HG03139 (cell line): Measurements from ENCODE around the gene NCAPD3.
A peak's percentile ranks its signal among the peaks of the same experiment; 100 is the strongest.
"Not testable (repeated sequence)": the region's sequence is repeated elsewhere in the genome, so short reads cannot be mapped to it uniquely, and the experiment has no call there.

Source experiments
- ATAC-seq: cut with Tn5 transposase; IDR thresholded peaks from one replicate; pipeline ENCODE4 v1.9.1; 2021; ENCODE audit not compliant: unreplicated experiment

The NCAPD3 gene, protein sequence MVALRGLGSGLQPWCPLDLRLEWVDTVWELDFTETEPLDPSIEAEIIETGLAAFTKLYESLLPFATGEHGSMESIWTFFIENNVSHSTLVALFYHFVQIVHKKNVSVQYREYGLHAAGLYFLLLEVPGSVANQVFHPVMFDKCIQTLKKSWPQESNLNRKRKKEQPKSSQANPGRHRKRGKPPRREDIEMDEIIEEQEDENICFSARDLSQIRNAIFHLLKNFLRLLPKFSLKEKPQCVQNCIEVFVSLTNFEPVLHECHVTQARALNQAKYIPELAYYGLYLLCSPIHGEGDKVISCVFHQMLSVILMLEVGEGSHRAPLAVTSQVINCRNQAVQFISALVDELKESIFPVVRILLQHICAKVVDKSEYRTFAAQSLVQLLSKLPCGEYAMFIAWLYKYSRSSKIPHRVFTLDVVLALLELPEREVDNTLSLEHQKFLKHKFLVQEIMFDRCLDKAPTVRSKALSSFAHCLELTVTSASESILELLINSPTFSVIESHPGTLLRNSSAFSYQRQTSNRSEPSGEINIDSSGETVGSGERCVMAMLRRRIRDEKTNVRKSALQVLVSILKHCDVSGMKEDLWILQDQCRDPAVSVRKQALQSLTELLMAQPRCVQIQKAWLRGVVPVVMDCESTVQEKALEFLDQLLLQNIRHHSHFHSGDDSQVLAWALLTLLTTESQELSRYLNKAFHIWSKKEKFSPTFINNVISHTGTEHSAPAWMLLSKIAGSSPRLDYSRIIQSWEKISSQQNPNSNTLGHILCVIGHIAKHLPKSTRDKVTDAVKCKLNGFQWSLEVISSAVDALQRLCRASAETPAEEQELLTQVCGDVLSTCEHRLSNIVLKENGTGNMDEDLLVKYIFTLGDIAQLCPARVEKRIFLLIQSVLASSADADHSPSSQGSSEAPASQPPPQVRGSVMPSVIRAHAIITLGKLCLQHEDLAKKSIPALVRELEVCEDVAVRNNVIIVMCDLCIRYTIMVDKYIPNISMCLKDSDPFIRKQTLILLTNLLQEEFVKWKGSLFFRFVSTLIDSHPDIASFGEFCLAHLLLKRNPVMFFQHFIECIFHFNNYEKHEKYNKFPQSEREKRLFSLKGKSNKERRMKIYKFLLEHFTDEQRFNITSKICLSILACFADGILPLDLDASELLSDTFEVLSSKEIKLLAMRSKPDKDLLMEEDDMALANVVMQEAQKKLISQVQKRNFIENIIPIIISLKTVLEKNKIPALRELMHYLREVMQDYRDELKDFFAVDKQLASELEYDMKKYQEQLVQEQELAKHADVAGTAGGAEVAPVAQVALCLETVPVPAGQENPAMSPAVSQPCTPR (N-terminal part only)

DNA sequence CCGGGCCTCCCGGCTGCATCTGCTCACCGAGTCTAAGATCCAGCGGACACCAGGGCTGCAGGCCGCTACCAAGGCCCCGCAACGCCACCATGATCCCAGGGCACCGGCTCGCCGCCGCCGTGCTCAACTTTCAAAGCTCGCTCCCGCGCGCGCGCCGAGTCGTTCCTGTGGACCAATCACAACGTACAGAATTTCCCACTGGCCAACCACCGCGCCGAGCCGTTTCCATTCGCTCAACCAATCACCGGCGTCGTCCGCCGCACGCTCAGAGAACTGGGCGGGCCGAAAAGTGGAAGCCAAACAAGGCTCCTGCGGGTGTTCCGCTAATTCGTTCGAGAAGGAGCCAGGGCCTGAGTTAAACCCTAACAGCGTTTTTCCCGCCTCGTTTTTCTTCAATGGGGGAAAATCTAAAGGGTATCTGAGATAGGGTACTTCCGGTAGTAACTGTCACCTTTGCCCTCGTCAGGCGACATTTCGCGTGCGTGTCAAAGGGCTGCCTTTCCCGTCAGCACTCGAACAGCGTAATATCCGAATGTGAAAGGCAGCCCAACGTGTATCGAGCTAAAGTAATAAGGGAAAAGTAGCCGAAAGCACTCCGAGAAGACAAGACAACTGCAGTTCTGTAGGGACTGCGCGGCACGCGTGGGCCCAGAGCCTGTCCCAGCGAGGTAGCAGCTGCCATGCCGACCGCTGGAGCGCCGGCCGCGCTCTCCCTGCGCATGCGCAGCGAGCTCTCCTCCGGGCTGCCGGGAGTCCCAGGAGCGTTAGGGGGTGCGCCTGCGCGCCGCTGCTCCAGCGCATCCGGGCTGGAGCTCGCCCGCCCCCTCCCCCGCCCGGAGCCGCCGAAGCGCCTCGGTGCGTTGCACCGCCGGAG lies at the start of gene NCAPD3, which contains the start of gene VPS26B:
TSS of gene NCAPD3 (minus strand) at position 132 of the 874 bp plus-strand sequence. CDS start at position 91, 41 bp downstream.
TSS of gene VPS26B (plus strand) at position 836 of the 874 bp plus-strand sequence. CDS start 452 bp downstream, outside the sequence.
- ATAC-seq = peak; percentile 76

DNA sequence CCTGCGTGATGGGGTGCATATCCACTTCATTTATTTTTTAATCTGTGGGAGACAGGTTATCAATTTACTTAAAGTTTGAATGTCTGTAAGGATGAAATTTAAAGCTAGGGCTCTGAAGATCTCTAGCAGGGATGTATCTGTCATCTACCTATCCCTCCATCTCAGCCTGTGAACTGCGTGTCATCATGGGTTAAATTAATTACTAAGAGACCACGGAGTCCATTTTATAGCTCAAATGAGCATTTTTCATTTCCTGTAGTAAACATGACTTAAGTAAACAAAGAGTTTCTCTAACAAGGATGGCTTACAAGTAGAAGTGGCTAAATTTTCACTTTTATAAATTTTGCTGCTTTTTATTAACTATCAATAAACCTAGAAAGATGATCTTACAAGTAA lies 49.5 kb upstream of the NCAPD3 start:
- no peak for ATAC-seq

DNA sequence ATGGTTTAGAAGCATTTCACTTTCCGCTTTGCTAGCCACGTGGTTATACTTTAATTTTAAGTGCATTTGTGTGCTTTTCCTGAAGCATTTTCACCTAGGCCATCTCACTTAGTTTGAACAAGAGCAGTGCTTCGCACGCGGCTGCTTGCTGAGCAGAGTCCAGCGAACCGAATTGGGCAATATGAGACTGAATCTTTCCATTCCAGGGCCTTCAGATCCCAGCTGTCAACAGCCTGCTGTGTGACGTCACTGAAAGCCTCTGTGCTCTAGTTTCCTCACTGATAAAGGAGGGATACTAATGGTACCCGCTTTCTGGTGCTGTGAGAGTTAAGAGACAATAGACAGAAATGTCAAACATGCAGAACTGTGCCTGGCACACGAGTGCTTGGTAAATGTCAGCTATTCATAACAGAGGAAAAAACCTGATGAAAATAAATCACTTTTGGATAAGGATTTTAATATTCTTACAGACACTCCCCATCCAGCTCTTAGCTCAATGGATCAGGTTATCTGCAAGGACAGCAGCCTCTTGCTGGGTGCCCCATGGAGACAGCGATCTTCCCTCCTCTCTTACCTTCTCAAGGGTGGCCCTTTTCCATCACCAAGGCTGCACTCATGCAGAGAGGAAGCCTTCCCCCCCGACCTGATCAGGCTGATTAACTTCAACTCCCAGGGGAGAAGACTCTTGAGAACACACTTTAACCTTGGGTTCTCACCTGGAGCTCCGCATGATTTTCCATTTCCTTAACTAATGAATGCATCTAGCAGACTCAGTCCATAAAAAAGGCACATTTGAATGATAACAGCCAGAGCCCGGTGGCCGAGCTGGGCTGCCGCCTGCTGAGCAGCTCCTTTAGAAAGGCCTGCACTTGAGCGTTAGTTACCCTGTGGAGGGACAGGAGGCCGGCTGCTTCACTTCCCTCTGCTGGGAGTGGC lies 48.9 kb upstream of the NCAPD3 start:
- no peak for ATAC-seq

DNA sequence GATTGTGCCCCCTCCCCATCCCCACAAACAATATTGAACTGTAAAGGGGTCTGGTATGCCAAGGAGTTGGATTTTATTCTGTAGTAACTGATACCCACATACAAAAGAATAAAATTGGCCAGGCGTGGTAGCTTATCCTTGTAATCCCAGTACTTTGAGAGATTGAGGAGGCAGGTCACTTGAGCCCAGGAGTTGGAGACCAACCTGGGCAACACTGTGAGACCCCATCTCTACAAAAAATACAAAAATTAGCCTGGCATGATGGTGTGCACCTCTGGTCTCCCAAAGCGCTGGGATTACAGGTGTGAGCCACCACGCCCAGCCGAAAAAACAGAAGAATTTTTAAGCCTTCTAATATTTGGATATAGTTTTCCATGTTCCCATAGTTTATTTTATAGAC lies 48.2 kb upstream of the NCAPD3 start:
- no peak for ATAC-seq

DNA sequence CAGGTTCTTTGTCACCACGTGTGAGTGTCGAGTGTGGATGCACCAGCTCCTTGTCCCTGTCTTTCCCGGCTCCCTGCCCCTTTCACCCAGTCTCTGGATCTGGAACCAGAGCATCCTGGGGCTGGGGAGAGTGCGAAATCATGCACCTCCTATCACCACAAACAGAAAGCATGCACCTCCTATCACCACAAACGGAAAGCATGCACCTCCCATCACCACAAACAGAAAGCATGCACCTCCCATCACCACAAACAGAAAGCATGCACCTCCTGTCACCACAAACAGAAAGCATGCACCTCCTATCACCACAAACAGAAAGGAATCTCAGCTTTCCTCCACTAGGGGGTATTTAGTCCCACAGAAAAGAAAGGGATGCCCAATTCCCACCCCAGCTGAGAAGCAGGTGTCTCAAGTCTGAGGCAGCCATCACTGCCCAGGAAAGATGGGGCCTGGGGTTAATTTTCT lies 46.5 kb upstream of the NCAPD3 start:
- no peak for ATAC-seq

DNA sequence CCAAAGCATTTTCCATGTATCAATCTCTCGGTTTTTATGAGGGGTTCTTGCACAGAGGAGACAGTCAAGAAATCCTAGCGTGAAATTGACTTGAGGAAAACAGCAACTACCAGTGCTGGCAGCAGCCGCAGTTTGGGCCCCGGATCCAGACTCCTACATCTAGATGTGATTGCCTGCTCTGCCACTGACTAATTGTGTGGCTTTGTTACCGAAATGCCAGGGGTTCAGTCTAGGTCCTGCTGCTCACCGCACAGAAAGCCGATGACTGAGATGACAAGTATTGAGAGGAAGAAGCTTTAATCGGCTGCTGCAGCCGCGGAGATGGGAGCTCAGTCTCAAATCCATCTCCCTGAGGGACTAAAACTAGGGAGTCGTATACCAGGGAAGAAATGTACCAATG lies 44.2 kb upstream of the NCAPD3 start:
- ATAC-seq = no peak

DNA sequence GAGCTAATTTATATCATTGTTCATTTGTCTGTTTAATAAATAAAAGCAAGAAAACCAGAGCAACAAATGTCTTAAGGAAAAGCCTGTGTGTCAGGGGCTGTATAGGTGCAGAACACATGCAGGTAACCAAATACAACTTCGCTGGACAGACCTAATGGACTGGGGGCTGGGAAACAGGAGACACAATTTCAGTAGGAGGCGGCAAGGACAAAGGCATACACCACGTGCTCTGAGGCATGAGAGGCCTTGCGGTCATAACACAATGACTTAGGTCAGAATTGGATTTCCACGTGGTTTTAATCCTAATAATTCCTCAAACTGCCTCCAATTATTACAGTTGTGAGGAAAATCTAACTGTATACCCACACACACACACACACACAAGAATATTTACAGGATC lies 43.7 kb upstream of the NCAPD3 start:
- no peak for ATAC-seq

DNA sequence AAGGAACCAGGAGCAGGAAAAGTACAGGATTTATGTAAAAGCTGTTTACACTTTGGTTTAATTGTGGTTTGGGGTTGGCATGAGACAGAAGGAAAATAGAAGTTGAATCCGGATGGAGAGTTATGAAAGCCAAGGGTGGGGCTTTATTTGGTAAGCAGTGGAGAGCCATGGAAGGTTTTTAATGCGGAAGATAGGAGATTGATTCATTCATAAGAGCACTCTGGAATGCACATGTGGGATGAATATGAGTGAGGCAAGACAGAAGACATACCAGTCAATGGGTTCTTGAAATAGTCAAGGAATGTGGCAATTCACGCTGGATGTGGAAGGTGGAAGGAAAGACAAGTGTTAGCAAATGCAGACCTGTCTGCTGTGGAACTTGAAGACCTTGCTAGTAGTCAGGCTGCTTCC lies 43.1 kb upstream of the NCAPD3 start:
- no peak for ATAC-seq

DNA sequence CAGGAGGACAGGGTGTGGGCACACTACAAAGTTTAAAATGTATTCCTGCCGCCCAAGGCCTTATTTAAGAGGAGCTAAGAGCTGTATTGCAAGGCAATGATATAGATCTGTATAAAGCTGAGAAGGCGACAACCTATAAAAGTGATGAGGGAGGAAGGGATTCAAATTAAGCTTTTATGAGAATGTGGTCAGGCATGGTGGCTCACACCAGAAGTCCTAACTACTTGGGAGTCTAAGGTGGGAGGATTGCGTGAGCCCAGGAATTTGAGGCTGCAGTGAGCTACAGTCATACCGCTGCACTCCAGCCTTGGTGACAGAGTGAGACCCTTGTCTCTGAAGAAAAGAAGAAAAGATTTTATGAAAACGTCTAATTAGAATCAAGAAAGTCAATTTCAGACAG lies 42.7 kb upstream of the NCAPD3 start:
- no peak for ATAC-seq

DNA sequence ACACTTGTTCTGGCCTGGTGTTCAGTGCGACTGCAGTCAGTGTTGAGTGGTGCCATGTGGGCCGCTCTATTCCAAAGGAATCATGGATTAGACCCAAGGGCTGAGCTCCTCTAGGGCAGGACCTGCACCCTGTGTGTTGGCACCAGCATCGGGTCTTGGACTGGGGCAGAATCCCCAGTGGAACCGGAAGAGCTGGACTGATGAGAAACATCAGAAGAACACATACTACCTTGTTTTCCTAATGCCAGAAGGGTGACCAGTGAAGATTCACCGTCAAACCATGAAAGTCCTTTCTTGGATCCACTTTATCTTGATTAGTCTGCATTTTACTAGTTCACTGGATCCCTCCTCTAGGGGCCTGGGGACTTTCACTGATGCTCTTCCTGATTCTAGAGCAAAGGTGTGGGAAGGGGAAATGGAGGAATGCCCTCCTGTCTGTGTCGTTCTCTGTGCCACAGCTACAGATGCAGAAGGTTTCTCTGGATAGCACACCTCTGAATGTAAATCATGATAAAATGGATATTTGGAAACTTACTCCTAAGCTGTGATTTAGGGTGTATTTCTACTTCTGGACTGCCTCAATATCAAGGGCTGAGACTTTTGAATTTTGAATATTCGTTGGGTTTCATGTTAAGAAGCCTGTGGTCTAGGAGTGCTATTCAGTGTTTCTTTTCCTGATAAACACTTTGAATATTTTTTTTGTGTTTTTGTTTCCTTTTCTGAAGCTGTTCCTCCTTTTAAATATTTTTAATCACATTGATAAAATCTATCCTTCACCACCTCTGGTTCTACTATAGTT lies 41.4 kb upstream of the NCAPD3 start:
- ATAC-seq = no peak

DNA sequence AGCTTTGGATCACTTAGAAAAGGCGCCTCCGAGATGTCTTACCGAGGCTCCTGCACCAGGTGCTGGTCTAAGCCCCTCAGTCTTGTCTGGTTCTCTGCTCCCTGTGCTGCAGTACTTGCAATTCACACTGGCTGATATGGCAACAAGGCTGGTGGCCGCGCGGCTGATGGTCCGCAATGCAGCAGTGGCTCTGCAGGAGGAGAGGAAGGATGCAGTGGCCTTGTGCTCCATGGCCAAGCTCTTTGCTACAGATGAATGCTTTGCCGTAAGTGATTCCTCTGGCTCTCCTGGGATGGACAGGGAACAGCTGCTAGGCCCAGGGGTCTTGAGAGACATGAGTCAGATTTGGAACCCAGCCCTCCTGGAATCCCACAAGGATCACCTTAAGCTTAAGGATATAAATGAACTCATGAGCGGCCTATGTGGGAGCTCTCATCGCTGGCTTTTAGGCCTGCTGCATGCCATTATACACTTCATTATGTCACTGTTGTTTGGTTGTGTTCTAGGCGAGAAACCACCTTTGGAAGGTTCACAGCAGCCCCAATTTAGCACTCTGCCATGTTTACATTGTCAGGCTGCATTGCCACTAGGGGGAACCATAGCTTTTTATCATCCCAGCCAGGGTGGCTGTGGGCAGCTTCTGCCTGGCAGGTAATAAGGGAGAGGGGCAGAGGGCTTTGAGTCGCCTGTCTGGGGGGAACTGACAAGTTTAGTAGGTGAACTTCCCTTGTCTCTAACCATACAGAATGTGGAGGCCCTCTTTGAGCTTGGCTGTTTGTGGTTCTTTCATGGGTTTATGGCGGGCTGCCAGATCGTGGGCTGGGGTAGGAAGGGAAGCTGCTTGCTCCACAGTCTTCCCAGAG lies 38.1 kb upstream of the NCAPD3 start:
- no peak for ATAC-seq

DNA sequence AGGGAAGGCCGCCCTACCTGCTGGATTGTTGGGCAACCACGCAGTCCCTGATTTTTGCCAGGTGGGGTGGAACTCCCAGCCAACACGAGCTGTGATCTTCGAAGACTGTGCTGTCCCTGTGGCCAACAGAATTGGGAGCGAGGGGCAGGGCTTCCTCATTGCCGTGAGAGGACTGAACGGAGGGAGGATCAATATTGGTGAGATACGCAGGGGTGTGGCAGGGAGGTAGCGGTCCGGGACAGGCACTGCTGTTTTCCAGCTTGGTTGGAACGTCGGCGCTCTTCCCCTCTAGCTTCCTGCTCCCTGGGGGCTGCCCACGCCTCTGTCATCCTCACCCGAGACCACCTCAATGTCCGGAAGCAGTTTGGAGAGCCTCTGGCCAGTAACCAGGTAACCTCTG lies 37.2 kb upstream of the NCAPD3 start:
- no peak for ATAC-seq

DNA sequence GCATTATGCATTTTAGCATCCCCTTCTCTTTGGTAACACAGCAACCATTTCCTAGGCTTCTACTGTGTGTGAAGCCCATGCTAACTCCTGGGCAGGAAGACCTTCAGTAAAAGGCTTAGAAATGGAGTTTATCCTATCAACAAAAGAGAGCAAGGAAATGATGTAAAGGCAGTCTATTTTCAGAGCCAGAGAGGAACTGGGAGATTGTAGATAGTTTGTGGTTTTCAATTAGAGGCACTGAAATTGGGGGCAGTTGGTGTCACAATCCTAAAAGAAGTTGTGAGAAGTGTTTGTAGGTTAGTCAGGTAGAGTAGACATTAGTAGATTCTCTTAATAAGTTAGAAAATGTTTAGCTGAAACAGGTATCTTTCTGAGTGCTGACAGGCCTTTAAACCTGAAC lies 36.7 kb upstream of the NCAPD3 start:
- ATAC-seq = no peak

DNA sequence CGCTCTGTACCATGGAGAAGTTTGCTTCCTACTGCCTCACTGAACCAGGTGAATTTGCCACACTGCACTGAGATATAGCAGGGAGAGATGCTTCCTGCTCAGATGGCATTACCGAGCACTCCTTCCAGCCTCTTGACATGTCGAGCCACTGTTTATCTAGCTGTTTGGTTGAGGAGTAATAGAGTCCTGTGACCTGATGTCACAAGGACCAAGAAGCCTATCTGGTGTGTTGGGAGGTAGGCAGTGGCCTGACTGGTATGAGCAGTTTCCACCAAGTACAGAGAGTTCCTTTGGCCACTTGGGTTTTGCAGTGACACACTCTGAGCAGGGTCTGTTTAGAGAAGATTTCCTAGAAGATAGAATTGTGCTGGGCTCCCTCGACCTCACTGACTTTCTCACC lies 34.8 kb upstream of the NCAPD3 start:
- no peak for ATAC-seq

DNA sequence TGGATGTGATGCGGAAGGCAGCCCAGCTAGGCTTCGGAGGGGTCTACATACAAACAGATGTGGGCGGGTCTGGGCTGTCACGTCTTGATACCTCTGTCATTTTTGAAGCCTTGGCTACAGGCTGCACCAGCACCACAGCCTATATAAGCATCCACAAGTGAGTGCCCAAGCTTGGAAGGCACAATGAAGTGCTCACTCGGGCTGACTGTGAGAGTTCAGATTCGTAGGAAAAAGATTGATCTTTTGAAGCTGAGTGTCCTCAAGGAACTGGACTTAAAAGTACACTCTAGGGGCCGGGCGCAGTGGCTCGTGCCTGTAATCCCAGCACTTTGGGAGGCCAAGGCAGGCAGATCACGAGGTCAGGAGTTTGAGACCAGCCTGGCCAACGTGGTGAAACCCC lies 33.3 kb upstream of the NCAPD3 start:
- ATAC-seq = no peak

DNA sequence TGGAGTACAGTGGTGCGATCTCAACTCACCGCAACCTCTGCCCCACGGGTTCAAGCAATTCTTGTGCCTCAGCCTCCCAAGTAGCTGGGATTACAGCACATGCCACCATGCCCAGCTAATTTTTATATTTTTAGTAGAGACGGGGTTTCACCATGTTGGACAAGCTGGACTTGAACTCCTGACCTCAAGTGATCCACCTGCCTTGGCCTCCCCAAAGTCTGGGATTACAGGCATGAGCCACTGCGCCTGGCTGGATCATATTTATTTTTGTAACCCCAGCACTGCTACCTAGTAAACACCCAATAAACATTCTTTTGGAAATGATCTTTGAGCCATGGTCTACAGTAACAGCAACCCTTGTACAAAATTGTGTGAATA lies 31.4 kb upstream of the NCAPD3 start:
- ATAC-seq = not testable (repeated sequence)
